HEK293T (cell line): ENCODE data around the gene KBTBD4.

Experiments used
- CTCF ChIA-PET: fragments of 350-600 bp; formaldehyde crosslinking; extraction: SDS; loops from one replicate; lab custom pipeline; 2021; ENCODE audit warnings: antibody characterized with exemption, inconsistent platforms; lab: Yijun Ruan, JAX
- POLR2A ChIA-PET: fragments of 350-600 bp; formaldehyde crosslinking; extraction: SDS; loops from one replicate; lab custom pipeline; 2020; ENCODE audit warnings: antibody characterized with exemption, inconsistent platforms; lab: Yijun Ruan, JAX
- DNase-seq: peaks from one replicate; pipeline ENCODE4 v3.0.0; 2012; ENCODE audit warnings: mixed read lengths; ENCODE audit errors: extremely low spot score
- ARNT ChIP-seq: fragments of 450-650 bp; IDR thresholded peaks from 2 replicates; pipeline ENCODE4 v1.6.1; 2017; ENCODE audit warnings: mild to moderate bottlenecking
- BHLHE40 ChIP-seq: fragments of 450-650 bp; IDR thresholded peaks from 2 replicates; pipeline ENCODE4 v1.6.1; 2016; ENCODE audit warnings: mild to moderate bottlenecking, moderate library complexity, borderline replicate concordance
- CTBP1 ChIP-seq: fragments of 450-650 bp; IDR thresholded peaks from 2 replicates; pipeline ENCODE4 v1.6.1; 2016; ENCODE audit warnings: borderline replicate concordance
- ELF4 ChIP-seq: fragments of 450-650 bp; IDR thresholded peaks from 2 replicates; pipeline ENCODE4 v1.6.1; 2017; ENCODE audit warnings: antibody characterized with exemption
- FOXA1 ChIP-seq: fragments of 450-650 bp; IDR thresholded peaks from 2 replicates; pipeline ENCODE4 v1.6.1; 2016; ENCODE audit warnings: mild to moderate bottlenecking
- FOXK2 ChIP-seq: fragments of 450-650 bp; IDR thresholded peaks from 2 replicates; pipeline ENCODE4 v1.6.1; 2016; ENCODE audit warnings: mild to moderate bottlenecking
- FOXM1 ChIP-seq: fragments of 450-650 bp; IDR thresholded peaks from 2 replicates; pipeline ENCODE4 v1.6.1; 2017; ENCODE audit warnings: mild to moderate bottlenecking, borderline replicate concordance
- HDGF ChIP-seq: fragments of 450-650 bp; IDR thresholded peaks from 2 replicates; pipeline ENCODE4 v1.6.1; 2017; ENCODE audit warnings: antibody characterized with exemption, borderline replicate concordance
- L3MBTL2 ChIP-seq: fragments of 450-650 bp; conservative IDR thresholded peaks from 2 replicates; pipeline ENCODE4 v1.6.1; 2016; ENCODE audit warnings: mild to moderate bottlenecking
- LEF1 ChIP-seq: fragments of 450-650 bp; IDR thresholded peaks from 2 replicates; pipeline ENCODE4 v1.6.1; 2017; ENCODE audit warnings: mild to moderate bottlenecking, borderline replicate concordance
- NFRKB ChIP-seq: fragments of 450-650 bp; IDR thresholded peaks from 2 replicates; pipeline ENCODE4 v1.6.1; 2016; ENCODE audit warnings: mild to moderate bottlenecking, moderate library complexity
- SP1 ChIP-seq: fragments of 450-650 bp; IDR thresholded peaks from 2 replicates; pipeline ENCODE4 v1.6.1; 2017
- SUZ12 ChIP-seq: fragments of 450-650 bp; IDR thresholded peaks from 2 replicates; pipeline ENCODE4 v1.6.1; 2016; ENCODE audit warnings: mild to moderate bottlenecking
- TARDBP ChIP-seq: fragments of 450-650 bp; IDR thresholded peaks from 2 replicates; pipeline ENCODE4 v1.6.1; 2016
- ZNF384 ChIP-seq: fragments of 450-650 bp; IDR thresholded peaks from 2 replicates; pipeline ENCODE4 v1.6.1; 2016
- TF ChIP-seq, protein P1 (sequence below): fragments of 450-650 bp; IDR thresholded peaks from 2 replicates; pipeline ENCODE4 v1.6.1; 2016

KBTBD4 gene

DNA sequence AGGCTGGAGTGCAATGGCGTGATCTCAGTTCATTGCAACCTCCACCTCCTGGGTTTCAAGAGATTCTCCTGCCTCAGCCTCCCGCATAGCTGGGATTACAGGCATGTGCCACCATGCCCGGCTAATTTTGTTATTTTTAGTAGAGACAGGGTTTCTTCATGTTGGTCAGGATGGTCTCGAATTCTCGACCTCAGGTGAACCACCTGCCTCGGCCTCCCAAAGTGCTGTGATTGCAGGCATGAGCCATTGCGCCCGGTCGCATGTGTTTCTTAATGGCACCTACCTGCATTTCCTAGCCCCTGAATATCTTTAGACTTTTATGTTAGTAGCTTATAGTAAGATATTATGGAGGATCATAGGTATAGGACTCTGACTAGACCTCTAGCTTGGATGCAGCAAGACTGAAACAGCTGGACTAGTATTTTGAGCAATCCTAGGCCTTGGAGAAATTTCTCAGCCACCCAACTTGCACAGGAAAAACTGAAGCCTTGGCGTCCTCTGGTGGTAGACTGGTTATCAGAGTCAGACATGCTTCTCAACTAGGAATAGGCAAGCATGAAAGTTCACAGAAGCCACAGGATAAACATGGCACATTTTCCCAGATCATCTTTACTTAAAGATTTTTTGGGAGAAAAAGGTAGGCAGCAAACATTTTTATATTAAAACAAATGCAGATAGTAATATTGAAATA, 38.1 kb upstream of the KBTBD4 start:
- DNase-seq: peak; percentile 48
- ChIA-PET POLR2A (no interaction called here), CTCF (interaction anchor here (0.6 to 1.0 kb wide), 2 partner anchors 51 to 109 kb away, joined by 3 to 6 read pairs; partner anchors contain the start of gene PTPMT1)
- no peak for TF ChIP-seq BHLHE40
- TF ChIP-seq FOXM1: no peak
- TF ChIP-seq ARNT: no peak

GRCh38 chr11:47615249-47615648, 36.5 kb upstream of the KBTBD4 start:
- ChIA-PET POLR2A (no interaction called here), CTCF (no interaction called here)
- TF ChIP-seq BHLHE40 (no peak), TARDBP (no peak), ARNT (no peak), SUZ12 (no peak), CTBP1 (no peak), HDGF (no peak), ZNF384 (no peak), FOXK2 (no peak), SP1 (no peak), L3MBTL2 (no peak), FOXM1 (no peak)
- TF ChIP-seq, protein P1, sequence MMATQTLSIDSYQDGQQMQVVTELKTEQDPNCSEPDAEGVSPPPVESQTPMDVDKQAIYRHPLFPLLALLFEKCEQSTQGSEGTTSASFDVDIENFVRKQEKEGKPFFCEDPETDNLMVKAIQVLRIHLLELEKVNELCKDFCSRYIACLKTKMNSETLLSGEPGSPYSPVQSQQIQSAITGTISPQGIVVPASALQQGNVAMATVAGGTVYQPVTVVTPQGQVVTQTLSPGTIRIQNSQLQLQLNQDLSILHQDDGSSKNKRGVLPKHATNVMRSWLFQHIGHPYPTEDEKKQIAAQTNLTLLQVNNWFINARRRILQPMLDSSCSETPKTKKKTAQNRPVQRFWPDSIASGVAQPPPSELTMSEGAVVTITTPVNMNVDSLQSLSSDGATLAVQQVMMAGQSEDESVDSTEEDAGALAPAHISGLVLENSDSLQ: no peak
- DNase-seq: no peak

DNA sequence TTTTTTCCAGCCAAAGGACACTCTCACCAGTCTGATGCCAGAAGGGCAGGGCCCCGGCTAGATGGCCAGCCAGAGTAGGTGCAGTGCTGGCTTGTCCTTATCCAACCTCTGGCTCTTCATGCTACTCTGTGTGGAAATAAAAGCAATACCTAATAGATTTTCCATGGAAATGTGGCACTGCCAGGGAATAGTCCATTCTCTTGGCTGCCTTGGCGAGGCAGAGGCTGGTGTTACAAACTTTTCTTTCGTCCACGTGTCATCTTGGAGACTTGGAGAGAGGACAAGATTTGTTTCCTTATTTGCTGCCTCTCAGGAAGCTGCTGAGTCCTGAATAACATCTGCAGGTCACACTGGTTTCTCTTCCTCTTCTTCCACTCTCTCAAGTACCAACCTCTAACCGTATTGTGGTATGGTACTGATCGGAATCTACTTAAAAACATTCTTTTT, 32.6 kb upstream of the KBTBD4 start:
- ChIA-PET POLR2A (no interaction called here), CTCF (no interaction called here)
- no peak for DNase-seq
- no peak for TF ChIP-seq LEF1
- TF ChIP-seq TARDBP: no peak
- no peak for TF ChIP-seq NFRKB
- no peak for TF ChIP-seq ARNT
- TF ChIP-seq FOXM1: no peak
- no peak for TF ChIP-seq BHLHE40
- TF ChIP-seq SP1: no peak
- no peak for TF ChIP-seq CTBP1
- no peak for TF ChIP-seq ELF4
- no peak for TF ChIP-seq HDGF
- TF ChIP-seq, protein P1: no peak
- no peak for TF ChIP-seq L3MBTL2
- no peak for TF ChIP-seq SUZ12
- TF ChIP-seq ZNF384: no peak

GRCh38 chr11:47609675-47610074, 30.9 kb upstream of the KBTBD4 start:
- no peak for DNase-seq
- TF ChIP-seq SP1 (no peak), LEF1 (no peak), BHLHE40 (no peak), NFRKB (no peak), TARDBP (no peak), FOXM1 (no peak), CTBP1 (no peak), FOXA1 (no peak), SUZ12 (no peak)
- CTCF ChIA-PET: no interaction called here
- POLR2A ChIA-PET: no interaction called here

DNA sequence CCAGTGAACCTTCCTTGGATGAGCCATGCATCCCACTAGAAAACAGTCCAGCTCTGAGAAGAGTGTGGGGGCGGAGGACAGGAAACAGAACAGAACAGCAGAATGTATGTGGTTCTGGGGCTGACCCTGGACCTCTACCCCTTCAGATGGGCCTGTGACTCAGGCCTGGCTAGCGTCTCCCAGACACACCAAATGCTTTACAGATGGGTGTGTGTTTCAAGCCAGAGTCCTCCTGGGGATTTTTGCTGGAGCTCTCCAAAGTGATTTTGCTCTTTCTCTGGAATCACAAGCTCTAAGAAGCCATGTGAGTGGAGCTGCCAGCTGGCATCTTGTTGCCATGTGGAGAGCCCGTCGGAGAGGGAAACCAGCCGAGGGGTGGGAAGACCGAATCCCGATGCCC, 28.6 kb upstream of the KBTBD4 start:
- no peak for DNase-seq
- CTCF ChIA-PET: no interaction called here
- POLR2A ChIA-PET: interaction anchor here (1.0 kb wide), 1 partner anchor 12 kb away, joined by 3 read pairs; no protein-coding TSS in a partner anchor
- TF ChIP-seq FOXA1 (no peak), ZNF384 (no peak), FOXM1 (no peak), CTBP1 (no peak), ARNT (no peak), HDGF (no peak), SP1 (no peak), LEF1 (no peak), FOXK2 (no peak), NFRKB (no peak), L3MBTL2 (no peak), BHLHE40 (no peak), SUZ12 (no peak), TARDBP (no peak), ELF4 (no peak)
- TF ChIP-seq, protein P1: no peak

GRCh38 chr11:47606731-47607130, 28.0 kb upstream of the KBTBD4 start:
- TF ChIP-seq, protein P1: no peak
- no peak for TF ChIP-seq SP1
- TF ChIP-seq FOXA1: no peak
- TF ChIP-seq CTBP1: no peak
- no peak for TF ChIP-seq ZNF384
- no peak for TF ChIP-seq NFRKB
- TF ChIP-seq SUZ12: no peak
- TF ChIP-seq TARDBP: no peak
- ChIA-PET CTCF (no interaction called here), POLR2A (interaction anchor here (1.0 kb wide), 1 partner anchor 11 kb away, joined by 3 read pairs; no protein-coding TSS in a partner anchor)
- no peak for DNase-seq
